Sciatic nerve (tissue), 2 donors: Measurements from ENCODE around the gene CDADC1. TPM values are rescaled to one million over a fixed set of nuclear protein-coding genes. Genes with fewer than 3 reads are reported as not detected.

ENCODE experiments used
- ATAC-seq: fragments of 200-7000 bp; cut with Tn5 transposase; one replicate; pipeline ENCODE4 v1.9.1; 2020; ENCODE audit warnings: mild to moderate bottlenecking, moderate library complexity
- DNase-seq: peaks from one replicate; pipeline ENCODE4 v3.0.0-alpha.2; 2020; ENCODE audit warnings: low spot score
- intact Hi-C: fragments of 100-400 bp; cut with DNase I; formaldehyde crosslinking; loops from one replicate; pipeline ENCODE4 v1.14.2; 2022
- total RNA-seq: library from RNA; stranded (reverse); fragmentation: NEBNext Ultra II Directional; extraction: Animal tissue kit (Norgen Biotek cat#: 25700); gene quantifications from one replicate; pipeline ENCODE4 v1.2.1, GENCODE V29; 2021
- donor health status: DM: no; HTN: no; CAD: no.
- donor health status: DM: no; HTN: no; CAD: no.

CDADC1 gene
- total RNA-seq, 1 donor from 2014 or later, result 17.7 TPM

DNA sequence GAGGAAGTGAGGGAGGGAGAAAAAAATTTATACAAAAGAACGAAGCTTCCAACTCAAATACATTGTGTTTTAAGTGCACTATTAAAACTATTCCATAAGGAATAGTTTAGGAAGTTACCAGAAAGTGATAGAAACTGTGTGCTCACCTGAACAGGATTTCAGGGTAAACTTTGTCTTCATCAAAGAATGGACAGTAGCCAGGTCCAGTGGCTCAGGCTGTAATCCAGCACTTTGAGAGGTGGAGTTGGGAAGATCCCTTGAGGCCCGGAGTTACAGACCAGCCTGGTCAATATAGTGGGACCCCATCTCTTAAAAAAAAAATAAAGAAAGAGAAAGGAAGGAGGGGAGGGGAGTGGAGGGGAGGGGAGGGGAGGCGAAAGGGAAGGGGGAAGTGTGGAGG is 13.0 kb upstream of the CDADC1 start:
- intact Hi-C loops, result no loop called here
- DNase-seq (no peak), ATAC-seq (no peak)

DNA sequence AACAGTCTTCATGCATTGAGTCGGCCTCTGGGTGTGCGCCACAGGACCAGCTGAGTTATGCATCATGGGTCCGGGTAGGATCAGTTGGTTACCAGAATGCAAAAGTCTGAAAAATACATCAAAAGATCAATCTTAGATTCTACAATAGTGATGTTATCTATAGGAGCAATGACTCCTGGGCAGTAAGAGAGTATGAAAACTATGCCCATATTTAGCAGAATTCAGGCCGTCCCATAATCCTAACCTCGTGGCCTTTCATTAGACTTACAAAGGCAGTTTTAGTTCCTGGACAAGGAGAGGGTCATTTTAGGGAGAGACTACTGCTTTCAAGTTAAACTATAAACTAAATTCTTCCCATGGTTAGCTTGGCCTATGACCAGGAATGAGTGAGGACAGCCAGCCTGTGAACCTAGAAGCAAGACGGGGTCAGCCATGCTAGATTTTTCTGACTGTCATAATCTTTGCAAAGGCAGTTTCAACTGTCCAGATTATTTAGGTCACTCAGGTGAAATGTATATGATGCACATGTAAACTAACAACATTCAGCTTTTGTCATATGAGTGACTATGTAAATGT is 11.8 kb upstream of the CDADC1 start:
- ATAC-seq (no peak), DNase-seq (no peak)
- intact Hi-C loops, result no loop called here

DNA sequence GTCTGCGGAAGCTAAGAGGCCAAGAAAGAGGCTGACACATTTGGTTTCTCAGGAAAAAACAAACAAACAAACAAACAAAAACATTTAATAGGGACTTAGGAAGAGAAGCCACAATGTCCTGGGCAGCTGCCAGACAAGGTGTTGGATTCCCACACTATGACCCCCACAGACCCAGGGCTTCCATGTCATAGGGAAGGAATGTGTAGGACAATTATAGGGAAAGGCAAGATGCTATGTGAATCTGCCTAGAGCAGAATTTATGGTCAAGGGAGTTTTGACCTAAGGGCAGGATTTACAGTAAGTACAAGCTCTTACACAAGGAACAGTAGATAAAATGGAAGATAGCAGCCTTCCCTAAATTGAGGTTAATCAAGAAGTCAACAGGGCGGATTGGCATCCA is 9.1 kb upstream of the CDADC1 start:
- no peak for DNase-seq
- intact Hi-C loops, result no loop called here
- no peak for ATAC-seq

DNA sequence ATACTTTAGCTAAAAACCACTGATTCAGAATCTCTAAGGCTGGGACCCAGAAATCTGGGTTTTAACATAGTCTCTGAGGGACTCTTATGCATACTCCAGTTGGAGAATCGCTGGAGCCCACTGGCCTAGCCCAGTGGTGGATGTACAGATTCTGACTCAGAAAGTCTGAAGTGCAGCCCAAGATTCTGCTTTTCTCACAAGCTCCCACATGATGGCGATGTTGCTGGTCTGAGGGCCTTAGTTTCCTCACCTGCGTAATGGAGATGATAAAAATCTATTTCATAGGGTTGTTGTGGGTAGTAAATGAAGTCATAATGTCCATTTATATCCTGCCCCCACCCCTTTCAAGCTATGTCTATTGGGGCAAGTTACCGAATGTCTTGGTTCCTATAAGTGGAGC is 7.7 kb upstream of the CDADC1 start:
- intact Hi-C loops, result no loop called here
- ATAC-seq (peak; percentile 69), DNase-seq (no peak)

DNA sequence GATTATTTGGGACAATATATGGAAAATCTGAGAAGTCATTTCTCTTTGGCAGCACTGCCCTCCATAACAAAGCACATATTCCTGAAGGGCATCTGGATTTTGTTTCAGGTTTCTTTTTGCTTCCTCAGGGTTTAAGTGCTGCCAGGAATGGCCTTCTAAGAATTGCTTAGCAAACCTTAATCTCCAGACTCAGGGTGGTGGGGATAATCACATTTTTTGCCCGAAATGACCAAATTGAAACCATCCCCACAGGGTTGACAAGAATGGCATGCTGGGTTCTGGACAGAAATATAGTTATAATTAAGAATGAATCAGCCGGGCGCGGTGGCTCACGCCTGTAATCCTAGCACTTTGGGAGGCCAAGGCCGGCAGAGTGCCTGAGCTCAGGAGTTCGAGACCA is 6.4 kb upstream of the CDADC1 start:
- DNase-seq, result no peak
- intact Hi-C loops, result no loop called here
- no peak for ATAC-seq

DNA sequence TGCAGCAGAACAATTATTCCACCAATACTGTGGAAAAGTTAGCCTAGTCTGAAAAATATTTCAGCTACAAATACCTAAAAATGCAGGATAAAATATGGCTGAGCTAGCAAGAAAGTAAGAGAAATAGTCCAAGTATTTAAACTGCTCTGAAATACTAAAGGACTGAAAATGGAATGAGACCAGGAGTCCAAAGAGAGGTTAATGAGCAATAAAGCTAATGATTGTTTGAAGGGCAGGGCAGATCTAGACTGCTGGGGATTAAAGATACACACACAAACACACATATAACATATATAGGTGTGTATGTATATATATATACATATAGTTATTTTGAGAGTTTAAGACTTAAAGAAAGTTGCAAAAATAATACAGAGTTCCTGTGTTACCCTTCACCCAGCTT is 2.6 kb upstream of the CDADC1 start:
- intact Hi-C loops, result no loop called here
- ATAC-seq (no peak), DNase-seq (no peak)

DNA sequence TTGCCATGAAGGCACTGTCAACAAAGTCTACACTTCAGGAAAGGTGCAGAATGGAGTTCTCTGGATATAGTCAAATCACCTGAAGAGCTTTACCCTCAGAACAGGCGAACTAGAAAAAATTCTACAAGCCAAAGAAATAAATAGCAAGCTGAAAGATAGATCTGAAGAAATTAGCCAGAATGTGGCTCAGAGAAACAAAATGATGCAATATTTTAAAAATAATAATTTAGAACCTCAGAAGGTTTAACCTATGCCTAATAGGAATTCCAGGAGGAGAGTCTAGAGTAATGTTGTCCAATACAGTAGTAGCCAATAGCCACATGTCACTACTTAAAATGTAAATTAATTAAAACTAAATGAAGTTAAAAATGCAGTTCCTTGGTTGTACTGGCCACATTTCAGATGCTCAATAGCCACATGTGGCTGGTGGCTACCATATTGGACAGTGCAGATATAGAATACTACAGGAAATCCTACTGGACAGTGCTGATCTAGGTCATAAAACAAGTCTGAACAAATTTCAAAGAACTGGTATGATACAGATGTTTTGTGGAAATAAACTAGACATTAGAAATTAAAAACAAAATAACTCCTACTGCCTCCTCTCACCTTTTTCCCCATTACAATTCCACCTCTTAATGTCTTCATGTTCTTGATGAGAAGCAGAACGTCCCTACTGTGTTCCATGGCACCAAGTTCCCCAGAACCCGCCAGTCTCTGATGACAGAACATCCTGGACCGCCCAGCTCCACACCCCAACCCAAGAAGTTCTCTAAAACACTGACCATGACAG is 679 bp upstream of the CDADC1 start:
- intact Hi-C loops, result no loop called here
- peak; percentile 83 for ATAC-seq
- DNase-seq, result no peak

DNA sequence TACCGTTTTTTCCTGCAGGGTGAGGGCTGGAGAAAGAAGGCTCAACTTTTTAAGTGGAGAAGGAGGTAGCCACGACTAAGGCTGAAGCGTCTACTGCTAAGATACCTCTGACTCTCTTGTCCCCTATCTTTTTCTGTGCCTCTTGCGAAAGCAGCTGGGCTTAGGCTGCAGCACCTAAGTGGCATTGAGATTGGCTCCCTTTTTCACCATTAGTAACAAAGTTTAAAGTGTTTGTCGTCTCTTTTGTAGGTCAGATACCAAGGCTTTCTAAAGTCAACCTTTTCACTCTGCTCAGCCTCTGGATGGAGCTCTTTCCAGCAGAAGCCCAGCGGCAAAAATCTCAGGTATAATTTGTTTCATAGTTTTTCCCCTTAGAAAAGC is 887 bp downstream of the CDADC1 start:
- intact Hi-C loops, result no loop called here
- ATAC-seq (no peak), DNase-seq (no peak)

DNA sequence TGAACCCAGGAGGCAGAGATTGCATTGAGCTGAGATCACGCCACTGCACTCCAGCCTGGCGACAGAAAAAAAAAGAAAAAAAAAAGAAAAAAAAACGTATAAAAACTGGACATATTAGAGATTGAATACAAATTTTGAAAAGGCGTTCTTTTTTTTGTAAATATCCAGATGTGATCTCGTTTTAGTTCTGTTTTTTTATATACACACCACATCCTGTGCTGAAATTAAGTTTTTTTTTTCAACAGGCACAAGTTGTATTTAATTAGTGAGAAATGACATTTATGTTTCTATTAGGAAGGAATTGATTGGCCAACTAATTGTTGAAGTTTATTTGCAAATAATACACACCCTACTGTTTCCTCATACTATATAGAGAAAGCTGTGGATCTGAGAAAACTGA is 3.6 kb downstream of the CDADC1 start:
- ATAC-seq, result no peak
- intact Hi-C loops, result no loop called here
- DNase-seq, result no peak

DNA sequence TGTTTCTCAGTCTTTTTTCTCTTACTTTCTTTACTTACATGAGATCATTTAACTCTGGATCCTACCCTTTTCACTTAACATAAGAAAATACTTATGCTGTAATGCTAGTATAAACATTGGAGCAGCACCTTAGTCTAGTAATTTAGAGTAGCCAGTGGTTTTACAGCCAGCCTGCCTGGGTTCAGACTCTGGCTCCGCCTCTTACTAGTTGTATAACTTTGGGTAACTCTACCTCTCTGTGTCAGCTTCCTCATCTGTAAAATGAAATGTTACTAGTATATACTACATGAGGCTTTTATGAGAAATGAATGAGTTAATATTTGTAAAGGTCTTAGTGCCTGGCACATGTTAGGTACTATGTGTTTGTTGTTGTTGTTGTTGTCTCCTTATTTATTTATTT is 5.6 kb downstream of the CDADC1 start:
- DNase-seq, result no peak
- intact Hi-C loops, result no loop called here
- ATAC-seq, result no peak

DNA sequence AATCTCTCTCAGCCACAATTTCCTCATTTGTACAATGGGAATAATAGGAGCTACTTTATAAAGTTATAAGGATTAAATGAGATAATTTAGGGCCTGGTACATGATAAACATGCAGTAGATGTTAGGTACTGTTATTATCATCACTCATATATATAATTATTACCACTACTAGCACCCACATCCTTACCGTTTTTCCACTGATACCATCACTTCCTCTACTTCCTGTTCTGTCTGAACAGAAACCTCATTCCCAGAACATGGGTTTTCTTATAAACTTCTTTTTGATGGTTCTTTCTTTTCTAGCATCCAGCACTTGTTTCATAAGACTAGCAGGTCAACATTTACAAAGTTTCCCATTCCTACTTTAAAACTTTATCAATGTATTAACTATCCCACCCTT is 6.3 kb downstream of the CDADC1 start:
- ATAC-seq (no peak), DNase-seq (no peak)
- intact Hi-C loops, result no loop called here

DNA sequence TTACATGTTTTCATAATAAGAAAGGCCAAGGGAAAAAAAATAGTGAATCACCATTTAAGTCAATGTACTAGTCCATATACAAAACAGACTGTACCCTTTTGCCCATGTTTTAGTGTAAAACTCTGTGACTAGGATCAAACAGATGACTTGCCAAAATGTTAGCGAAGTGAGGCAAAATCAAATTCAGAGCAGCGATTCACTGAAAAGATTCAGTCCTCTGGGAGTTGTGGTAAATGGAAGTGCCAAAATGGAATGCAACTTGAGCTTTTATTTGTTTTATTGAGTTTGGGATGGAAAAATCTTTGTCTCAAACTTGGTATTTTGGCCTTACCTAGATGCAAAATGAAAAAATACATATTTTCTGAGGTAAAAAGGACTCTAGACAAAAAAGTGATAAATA is 9.1 kb downstream of the CDADC1 start:
- ATAC-seq (peak; percentile 89), DNase-seq (no peak)
- intact Hi-C loops, result no loop called here

DNA sequence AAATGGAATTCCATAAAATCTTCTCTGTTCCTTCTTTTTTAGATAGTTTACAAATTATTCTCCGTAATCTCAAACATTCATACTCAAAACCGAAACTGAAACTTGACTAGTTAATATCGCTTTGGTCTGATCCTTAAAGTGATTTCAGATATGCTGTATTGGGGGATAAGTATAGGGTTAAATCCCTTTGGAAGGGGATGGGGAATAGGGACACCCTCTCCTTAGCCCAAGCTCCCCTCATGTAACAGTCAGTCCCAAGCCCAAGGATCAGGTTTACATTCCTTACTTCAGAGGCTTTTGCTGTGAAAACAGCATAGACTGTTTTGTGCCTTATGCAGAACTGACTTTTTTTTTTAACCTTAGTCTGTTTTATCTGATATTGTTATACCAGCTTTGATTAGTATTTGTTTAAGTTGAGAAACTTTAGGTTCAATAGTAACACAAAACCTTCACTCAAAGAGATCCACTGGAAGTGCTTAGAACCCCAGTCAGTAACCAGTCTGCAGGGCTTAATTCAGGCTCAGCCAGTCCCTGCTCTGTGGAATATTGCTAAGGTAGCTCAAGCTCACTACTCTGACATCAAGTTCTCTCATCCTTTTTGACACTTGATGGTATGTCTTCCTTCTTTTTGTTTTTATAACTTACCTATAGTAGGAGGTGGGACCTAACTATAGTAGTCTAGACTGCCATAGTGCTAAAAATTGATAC is 10.5 kb downstream of the CDADC1 start:
- DNase-seq (no peak), ATAC-seq (peak; percentile 29)
- intact Hi-C loops, result no loop called here

DNA sequence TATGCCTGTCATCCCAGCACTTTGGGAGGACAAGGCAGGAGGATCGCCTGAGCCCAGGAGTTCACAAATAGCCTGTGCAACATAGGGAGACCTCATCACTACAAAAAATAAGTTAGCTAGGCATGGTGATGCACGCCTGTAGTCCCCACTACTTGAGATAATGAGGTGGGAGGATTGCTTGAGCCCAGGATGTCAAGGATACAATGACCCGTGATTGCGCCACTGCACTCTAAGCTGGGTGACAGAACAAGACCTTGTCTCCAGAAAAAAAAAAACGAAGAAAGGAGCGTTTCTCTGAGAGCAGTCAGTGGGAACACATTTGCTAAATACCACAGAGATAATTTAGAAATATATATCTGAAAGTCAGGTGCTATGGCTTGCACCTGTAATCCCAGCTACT is 11.9 kb downstream of the CDADC1 start:
- DNase-seq (no peak), ATAC-seq (no peak)
- intact Hi-C loops, result no loop called here

DNA sequence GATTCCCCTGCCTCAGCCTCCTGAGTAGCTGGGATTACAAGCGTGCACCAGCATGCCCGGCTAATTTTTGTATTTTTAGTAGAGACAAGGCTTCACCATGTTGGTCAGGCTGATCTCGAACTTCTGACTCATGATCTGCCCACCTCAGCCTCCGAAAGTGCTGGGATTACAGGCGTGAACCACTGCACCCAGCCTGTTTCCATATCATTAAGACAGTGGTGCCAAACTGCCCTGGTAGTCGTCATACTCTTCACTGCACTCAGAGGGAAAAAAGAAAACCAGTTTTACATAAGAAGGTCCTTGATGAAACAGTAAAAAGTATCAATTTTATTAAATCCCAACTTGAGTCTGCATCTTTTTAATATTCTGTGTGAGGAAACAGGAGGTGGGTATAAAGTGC is 14.9 kb downstream of the CDADC1 start:
- intact Hi-C loops, result no loop called here
- no peak for ATAC-seq
- DNase-seq, result no peak

DNA sequence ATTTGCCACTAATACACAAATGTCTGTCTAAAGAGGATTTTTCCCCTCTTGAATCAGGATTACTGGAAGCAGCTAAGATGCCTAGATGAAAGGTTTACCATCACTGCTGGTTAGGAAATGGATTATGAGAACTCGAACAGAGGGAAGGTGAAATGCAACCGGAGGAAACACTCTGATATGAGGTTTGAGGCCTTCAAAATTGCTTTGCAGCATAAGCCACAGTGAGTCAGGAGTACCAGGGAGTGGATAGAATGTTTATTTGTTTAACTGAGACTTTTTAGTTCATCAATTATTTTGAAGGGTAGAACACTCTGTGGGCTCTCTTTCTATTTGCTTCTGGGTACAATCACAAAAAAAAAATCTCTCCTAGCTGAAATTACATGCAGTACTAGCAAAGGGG is 18.1 kb downstream of the CDADC1 start:
- intact Hi-C loops, result no loop called here
- no peak for ATAC-seq

DNA sequence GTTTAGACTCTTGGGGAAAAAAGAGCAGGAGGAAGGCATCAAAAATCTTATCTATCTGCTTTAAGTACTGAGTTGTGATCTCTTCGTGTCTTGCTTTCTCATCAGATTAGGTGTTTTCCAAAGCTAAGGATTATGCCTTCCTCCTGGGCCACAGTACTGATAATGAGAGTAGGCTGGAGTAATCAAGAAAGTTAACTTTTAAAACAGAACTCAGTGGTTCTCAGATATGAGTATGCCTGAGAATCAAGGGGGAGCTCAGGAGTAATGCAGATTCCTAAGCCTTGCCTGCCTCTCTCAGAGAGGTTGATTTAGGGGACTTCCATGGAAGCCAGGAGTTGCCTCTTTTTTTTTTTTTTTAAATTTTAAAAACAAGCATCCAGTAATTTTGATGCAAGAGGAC is 23.5 kb downstream of the CDADC1 start:
- DNase-seq (no peak), ATAC-seq (no peak)
- intact Hi-C loops, result no loop called here

More for the DNA sequence above, 18.1 kb downstream of the CDADC1 start:
- no peak for DNase-seq

DNA sequence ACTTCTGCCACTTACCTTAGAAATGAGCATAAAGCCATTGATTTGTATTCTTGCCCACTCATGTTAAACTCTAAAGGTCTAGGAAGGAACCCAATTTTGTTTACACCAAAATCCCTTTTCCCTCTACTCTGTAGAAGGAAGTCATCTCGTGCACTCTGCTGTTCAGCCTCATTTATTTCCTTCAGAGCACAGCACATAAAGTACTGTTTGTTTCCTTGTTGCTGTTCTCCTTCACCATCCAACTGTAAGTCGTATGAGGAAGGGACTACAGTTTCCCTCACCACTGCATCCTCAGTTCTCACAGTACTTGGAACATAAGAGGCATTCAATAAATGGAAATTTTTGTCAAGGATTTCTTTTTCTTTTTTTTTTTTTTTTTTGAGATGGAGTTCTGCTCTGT is 24.6 kb downstream of the CDADC1 start:
- intact Hi-C loops, result no loop called here
- ATAC-seq (peak; percentile 67), DNase-seq (no peak)

DNA sequence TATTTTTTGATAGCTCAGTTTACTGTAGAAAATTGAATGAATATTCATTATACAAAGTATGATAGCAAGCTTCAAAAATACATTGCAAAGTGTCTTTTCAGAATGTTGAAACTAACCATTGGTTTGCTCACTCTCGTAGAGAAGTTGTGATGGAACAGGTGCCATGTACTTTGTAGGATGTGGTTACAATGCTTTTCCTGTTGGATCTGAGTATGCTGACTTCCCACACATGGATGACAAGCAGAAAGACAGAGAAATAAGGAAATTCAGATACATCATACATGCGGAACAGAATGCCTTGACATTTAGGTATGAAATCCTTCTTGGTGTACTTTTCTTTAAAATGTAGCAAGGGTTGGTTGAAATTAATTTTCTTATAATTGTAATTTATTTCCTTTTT is 30.5 kb downstream of the CDADC1 start:
- ATAC-seq, result no peak
- DNase-seq, result no peak
- intact Hi-C loops, result no loop called here

DNA sequence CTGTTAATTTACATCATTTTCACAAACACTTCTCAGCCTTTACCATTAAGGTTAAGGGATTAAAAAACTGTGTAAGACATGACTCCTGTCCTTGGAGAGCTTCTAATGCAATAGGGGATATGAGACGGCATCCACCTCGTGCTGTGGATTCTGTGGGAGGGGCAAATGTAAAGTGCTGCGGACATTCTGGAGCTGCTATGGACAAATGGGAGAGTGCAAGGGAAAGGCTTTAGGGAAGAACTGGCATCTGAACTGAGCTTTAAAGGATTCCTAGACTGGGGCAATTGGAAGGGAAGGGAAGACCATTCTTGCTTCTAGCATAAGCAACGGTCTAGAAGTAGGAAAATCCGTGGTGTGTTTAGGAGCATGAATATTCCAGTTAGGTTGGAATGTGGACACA is 31.4 kb downstream of the CDADC1 start:
- ATAC-seq, result no peak
- no peak for DNase-seq
- intact Hi-C loops, result no loop called here

DNA sequence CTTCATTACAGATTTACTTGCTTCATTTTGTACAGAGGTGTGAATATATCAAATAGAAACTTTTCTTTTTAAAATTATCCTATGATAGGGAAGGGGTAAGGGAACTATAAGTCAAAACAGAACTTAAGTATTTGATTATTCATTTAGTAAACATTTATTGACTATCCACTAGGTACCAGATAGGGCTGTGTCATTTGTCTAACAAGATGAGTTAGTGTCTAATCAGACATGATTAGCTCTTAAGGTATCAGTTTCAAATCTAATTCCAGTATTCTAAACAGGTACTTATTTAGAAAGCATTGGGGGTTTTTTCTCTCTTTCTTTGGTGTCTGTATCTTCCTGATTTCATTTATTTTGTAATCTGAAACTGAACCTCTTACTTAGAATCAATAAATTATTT is 32.2 kb downstream of the CDADC1 start:
- DNase-seq (no peak), ATAC-seq (no peak)
- intact Hi-C loops, result no loop called here
